ENCODE data around the gene FOXP1. TPM values are rescaled to one million over a fixed set of nuclear protein-coding genes. Genes with fewer than 3 reads are reported as not detected.
A peak's percentile ranks its signal among the peaks of the same experiment; 100 is the strongest.

Gene FOXP1
- total and polyA plus RNA-seq, 2 experiments from 2014 or later: 76.8 to 99.8 TPM

DNA sequence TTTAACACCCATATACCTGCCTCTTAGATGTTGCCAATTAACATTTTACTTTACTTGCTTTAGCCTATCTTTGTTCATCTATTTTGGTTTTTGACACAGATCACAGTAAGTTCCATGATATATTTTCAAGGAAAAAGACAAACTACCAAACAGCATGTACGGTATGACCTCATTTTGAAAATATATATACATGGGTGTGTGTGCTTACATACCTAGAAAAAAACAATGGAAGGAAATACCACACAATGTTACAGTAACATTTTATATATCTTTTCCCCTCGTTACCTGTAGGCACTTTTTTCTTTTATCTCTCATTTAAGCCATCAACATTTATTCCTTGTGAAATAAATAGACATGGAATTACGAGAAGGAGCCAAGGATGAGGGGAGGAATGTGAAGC, 170.0 kb downstream of the FOXP1 start:
- no peak overlapping the region for H3K4me3 ChIP-seq
- TF ChIP-seq EZH2phosphoT487 (IDR thresholded peaks at IDR 0.05; ENCODE audit: low read depth, severe bottlenecking, unreplicated experiment) (no peak), EZH2 (IDR thresholded peaks at IDR 0.05; ENCODE audit: borderline replicate concordance) (no peak)
- TF ChIP-seq, protein P1, sequence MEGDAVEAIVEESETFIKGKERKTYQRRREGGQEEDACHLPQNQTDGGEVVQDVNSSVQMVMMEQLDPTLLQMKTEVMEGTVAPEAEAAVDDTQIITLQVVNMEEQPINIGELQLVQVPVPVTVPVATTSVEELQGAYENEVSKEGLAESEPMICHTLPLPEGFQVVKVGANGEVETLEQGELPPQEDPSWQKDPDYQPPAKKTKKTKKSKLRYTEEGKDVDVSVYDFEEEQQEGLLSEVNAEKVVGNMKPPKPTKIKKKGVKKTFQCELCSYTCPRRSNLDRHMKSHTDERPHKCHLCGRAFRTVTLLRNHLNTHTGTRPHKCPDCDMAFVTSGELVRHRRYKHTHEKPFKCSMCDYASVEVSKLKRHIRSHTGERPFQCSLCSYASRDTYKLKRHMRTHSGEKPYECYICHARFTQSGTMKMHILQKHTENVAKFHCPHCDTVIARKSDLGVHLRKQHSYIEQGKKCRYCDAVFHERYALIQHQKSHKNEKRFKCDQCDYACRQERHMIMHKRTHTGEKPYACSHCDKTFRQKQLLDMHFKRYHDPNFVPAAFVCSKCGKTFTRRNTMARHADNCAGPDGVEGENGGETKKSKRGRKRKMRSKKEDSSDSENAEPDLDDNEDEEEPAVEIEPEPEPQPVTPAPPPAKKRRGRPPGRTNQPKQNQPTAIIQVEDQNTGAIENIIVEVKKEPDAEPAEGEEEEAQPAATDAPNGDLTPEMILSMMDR (IDR thresholded peaks at IDR 0.05; ENCODE audit: poor library complexity): no peak
- H3K4me1 ChIP-seq (ENCODE audit: insufficient read depth): peaks cover 6% of the 10 kb centered on the region
- H3K27me3 ChIP-seq: no peaks in the 10 kb centered on the region
- no peaks in the 10 kb centered on the region for H4K20me1 ChIP-seq (ENCODE audit: insufficient read depth, poor library complexity, severe bottlenecking)
- no peaks in the 10 kb centered on the region for H3K36me3 ChIP-seq (replicated peaks; ENCODE audit: insufficient read depth, low read depth)
- no peak overlapping the region for H3K4me2 ChIP-seq
- no peaks in the 10 kb centered on the region for H3K9me2 ChIP-seq (replicated peaks; ENCODE audit: insufficient read depth)
- H3K79me2 ChIP-seq: peaks cover 45% of the 10 kb centered on the region
- WGBS (ENCODE audit: low lambda C conversion rate, missing lambda C conversion rate): 67% methylated on average over 3 of the region's 3 CpGs
- no peaks in the 10 kb centered on the region for H3K9me3 ChIP-seq (ENCODE audit: low read depth)
- no peak overlapping the region for H2AFZ ChIP-seq
- H3K27ac ChIP-seq: no peak overlapping the region
- no peak for DNase-seq (ENCODE audit: low spot score)

DNA sequence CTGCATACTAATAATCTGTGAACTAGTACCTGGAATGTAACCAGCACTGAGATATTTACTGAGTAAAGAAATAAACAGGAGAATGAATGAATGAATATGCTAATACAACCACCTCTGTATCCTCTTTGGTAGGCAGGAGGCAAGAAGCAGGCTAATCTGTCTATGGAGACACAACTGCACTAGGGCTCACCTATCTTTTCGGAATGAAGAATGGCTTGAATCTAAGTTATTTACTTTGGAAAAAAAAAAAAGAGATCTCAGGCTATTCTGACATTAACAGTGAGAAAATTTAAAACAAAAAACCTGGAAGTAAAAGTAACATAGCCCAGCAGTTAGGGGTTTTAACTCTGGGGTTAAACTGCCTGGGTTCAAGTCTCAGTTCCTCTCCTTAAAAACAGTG, 174.2 kb downstream of the FOXP1 start:
- Histone ChIP-seq H4K20me1 (ENCODE audit: insufficient read depth, poor library complexity, severe bottlenecking) (no peaks in the 10 kb centered on the region), H3K4me3 (no peak overlapping the region), H3K27me3 (no peaks in the 10 kb centered on the region), H3K27ac (no peak overlapping the region), H3K36me3 (replicated peaks; ENCODE audit: insufficient read depth, low read depth) (no peaks in the 10 kb centered on the region), H3K9me3 (ENCODE audit: low read depth) (no peaks in the 10 kb centered on the region), H3K4me1 (ENCODE audit: insufficient read depth) (peaks cover 15% of the 10 kb centered on the region), H2AFZ (no peak overlapping the region), H3K9me2 (replicated peaks; ENCODE audit: insufficient read depth) (no peaks in the 10 kb centered on the region), H3K79me2 (peaks cover 52% of the 10 kb centered on the region), H3K4me2 (no peak overlapping the region)
- 93% methylated on average over 1 of the region's 1 CpG for WGBS (ENCODE audit: low lambda C conversion rate, missing lambda C conversion rate)
- DNase-seq (ENCODE audit: low spot score): no peak
- TF ChIP-seq, protein P1 (IDR thresholded peaks at IDR 0.05; ENCODE audit: poor library complexity): no peak
- TF ChIP-seq EZH2 (IDR thresholded peaks at IDR 0.05; ENCODE audit: borderline replicate concordance): no peak
- TF ChIP-seq EZH2phosphoT487 (IDR thresholded peaks at IDR 0.05; ENCODE audit: low read depth, severe bottlenecking, unreplicated experiment): no peak

DNA sequence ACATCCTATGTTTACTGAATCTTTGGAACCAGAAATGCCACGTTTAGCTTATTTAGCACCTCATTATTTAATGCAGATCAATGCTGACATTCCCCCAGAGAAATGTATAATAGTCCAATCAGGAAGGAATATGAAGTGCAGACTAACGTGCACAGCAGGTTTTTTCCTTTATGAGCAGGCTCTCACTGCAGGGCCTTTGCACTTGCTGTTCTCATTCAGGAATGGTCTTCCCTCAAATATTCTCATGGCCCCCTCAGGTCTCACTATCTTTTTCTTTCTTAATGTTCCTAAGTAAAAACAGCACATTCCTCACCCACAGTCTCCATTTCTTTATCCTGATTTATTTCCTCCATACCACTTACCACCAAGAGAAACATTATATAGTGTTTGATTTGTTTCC, 174.6 kb downstream of the FOXP1 start:
- no peaks in the 10 kb centered on the region for H3K9me2 ChIP-seq (replicated peaks; ENCODE audit: insufficient read depth)
- H3K36me3 ChIP-seq (replicated peaks; ENCODE audit: insufficient read depth, low read depth): no peaks in the 10 kb centered on the region
- H3K4me2 ChIP-seq: no peak overlapping the region
- H3K4me1 ChIP-seq (ENCODE audit: insufficient read depth): peaks cover 15% of the 10 kb centered on the region
- no peak overlapping the region for H2AFZ ChIP-seq
- no peaks in the 10 kb centered on the region for H3K9me3 ChIP-seq (ENCODE audit: low read depth)
- DNase-seq (ENCODE audit: low spot score): no peak
- no peaks in the 10 kb centered on the region for H4K20me1 ChIP-seq (ENCODE audit: insufficient read depth, poor library complexity, severe bottlenecking)
- H3K79me2 ChIP-seq: peaks cover 49% of the 10 kb centered on the region
- no peak overlapping the region for H3K4me3 ChIP-seq
- no peak for TF ChIP-seq EZH2phosphoT487 (IDR thresholded peaks at IDR 0.05; ENCODE audit: low read depth, severe bottlenecking, unreplicated experiment)
- TF ChIP-seq EZH2 (IDR thresholded peaks at IDR 0.05; ENCODE audit: borderline replicate concordance): no peak
- TF ChIP-seq, protein P1 (IDR thresholded peaks at IDR 0.05; ENCODE audit: poor library complexity): no peak
- no peak overlapping the region for H3K27ac ChIP-seq
- no peaks in the 10 kb centered on the region for H3K27me3 ChIP-seq
- WGBS (ENCODE audit: low lambda C conversion rate, missing lambda C conversion rate): 94% methylated on average over 2 of the region's 2 CpGs

DNA sequence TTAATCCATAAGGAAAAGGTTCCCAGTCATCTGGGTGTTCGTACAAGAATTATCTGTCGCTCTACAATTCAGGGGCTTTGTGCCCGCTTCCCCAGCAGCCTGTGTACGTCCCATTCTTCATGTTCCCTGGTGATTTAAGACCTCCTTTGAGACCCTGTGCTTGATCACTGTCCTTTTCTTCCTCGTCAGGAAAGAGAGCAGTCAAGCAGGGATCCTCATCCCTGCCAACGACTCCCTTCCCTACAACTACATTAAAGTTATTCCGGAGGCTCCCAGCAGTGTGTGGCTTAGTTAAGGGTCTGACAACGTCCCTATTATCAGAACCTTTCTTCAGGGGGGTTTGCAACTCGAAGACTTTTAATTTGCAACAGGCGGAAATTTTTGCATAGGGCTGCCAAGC, 175.7 kb downstream of the FOXP1 start:
- Histone ChIP-seq H3K9me3 (ENCODE audit: low read depth) (no peaks in the 10 kb centered on the region), H3K4me2 (peak overlapping the region; percentile 53), H3K4me3 (no peak overlapping the region), H3K9me2 (replicated peaks; ENCODE audit: insufficient read depth) (no peaks in the 10 kb centered on the region), H4K20me1 (ENCODE audit: insufficient read depth, poor library complexity, severe bottlenecking) (no peaks in the 10 kb centered on the region), H3K27ac (peak overlapping the region; percentile 25), H2AFZ (no peak overlapping the region), H3K36me3 (replicated peaks; ENCODE audit: insufficient read depth, low read depth) (no peaks in the 10 kb centered on the region), H3K27me3 (no peaks in the 10 kb centered on the region), H3K79me2 (peaks cover 48% of the 10 kb centered on the region), H3K4me1 (ENCODE audit: insufficient read depth) (peaks cover 15% of the 10 kb centered on the region)
- TF ChIP-seq, protein P1 (IDR thresholded peaks at IDR 0.05; ENCODE audit: poor library complexity): no peak
- no peak for TF ChIP-seq EZH2phosphoT487 (IDR thresholded peaks at IDR 0.05; ENCODE audit: low read depth, severe bottlenecking, unreplicated experiment)
- TF ChIP-seq EZH2 (IDR thresholded peaks at IDR 0.05; ENCODE audit: borderline replicate concordance): no peak
- 42% methylated on average over 10 of the region's 10 CpGs for WGBS (ENCODE audit: low lambda C conversion rate, missing lambda C conversion rate)
- no peak for DNase-seq (ENCODE audit: low spot score)
